WI38 (cell line): ENCODE measurements around the gene POR.

Experiments
- H3K4me3 ChIP-seq: 2 replicates; pipeline ENCODE4 v1.5.1; 2011; ENCODE audit warnings: low read depth, mild to moderate bottlenecking, control low read depth, low read length
- CTCF ChIP-seq: IDR thresholded peaks from 2 replicates; pipeline ENCODE4 v1.5.1; 2012; ENCODE audit warnings: low read depth, mild to moderate bottlenecking, control low read depth, low read length

Gene POR

GRCh38 chr7:75951506-75951905 is 36.6 kb downstream of the POR start:
- no peak for TF ChIP-seq CTCF
- no peak overlapping the region for H3K4me3 ChIP-seq

- no peak overlapping the region for H3K4me3 ChIP-seq
Measured at GRCh38 chr7:75953431-75953830, 38.5 kb downstream of the POR start.

GRCh38 chr7:75953931-75954330 is 39.0 kb downstream of the POR start:
- H3K4me3 ChIP-seq: no peak overlapping the region
- no peak for TF ChIP-seq CTCF

More at GRCh38 chr7:75953431-75953830, 38.5 kb downstream of the POR start:
- no peak for TF ChIP-seq CTCF

- H3K4me3 ChIP-seq: no peak overlapping the region
- no peak for TF ChIP-seq CTCF
Measured at GRCh38 chr7:75955331-75955955, 40.5 kb downstream of the POR start.

- TF ChIP-seq CTCF: no peak
- H3K4me3 ChIP-seq: no peak overlapping the region
Measured at GRCh38 chr7:75957021-75957736, 42.2 kb downstream of the POR start.

GRCh38 chr7:75958802-75959543 is 44.0 kb downstream of the POR start:
- H3K4me3 ChIP-seq: no peak overlapping the region
- no peak for TF ChIP-seq CTCF

GRCh38 chr7:75960372-75960771 is 45.4 kb downstream of the POR start:
- H3K4me3 ChIP-seq: no peak overlapping the region
- TF ChIP-seq CTCF: no peak
